HG03060 (cell line): ENCODE measurements around the gene TMIGD2.
"Not testable (repeated sequence)": the region's sequence is repeated elsewhere in the genome, so short reads cannot be mapped to it uniquely, and the experiment has no call there.

Experiments used
- ATAC-seq: cut with Tn5 transposase; IDR thresholded peaks from one replicate; pipeline ENCODE4 v1.9.1; 2021; ENCODE audit warnings: low read depth, moderate number of reproducible peaks; ENCODE audit not compliant: unreplicated experiment

TMIGD2 gene

DNA sequence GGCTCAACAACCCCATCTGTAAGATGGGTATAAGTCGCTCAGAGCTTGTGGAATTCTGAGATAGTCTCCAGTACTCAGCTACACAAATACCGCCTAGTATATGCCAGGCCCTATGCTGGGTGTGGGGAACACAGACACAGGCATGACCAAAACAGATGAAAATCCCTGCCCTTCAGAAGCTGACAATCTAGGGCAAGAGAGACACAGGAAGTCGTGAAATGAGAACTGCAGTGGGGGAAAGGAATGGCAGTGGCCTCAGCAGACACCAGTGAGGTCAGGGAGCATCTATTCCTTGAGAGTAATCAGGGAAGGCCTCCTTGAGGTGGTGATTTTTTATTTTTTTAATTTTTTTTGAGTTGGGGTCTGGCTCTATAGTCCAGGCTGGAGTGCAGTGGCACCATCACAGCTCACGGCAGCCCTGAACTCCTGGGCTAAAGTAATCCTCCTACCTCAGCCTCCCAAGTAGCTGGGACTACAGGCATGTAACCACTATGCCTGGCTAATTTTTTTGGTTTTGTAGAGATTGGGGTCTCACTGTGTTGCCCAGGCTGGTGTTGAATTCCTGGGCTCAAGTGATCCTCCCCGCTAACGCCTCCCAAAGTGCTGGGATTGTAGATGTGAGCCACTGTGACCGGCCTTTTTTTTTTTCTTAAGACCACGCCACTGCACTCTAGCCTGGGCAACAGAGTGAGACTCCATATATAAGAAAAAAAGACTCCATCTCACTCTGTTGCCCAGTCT is 3.2 kb downstream of the TMIGD2 start:
- no peak for ATAC-seq

GRCh38 chr19:4297901-4298809 is 4.0 kb downstream of the TMIGD2 start:
- ATAC-seq = no peak

GRCh38 chr19:4295972-4296771 is 6.0 kb downstream of the TMIGD2 start:
- ATAC-seq = no peak

GRCh38 chr19:4294389-4294788 is 7.8 kb downstream of the TMIGD2 start:
- no peak for ATAC-seq

GRCh38 chr19:4292515-4292914 is 9.7 kb downstream of the TMIGD2 start:
- ATAC-seq = no peak

GRCh38 chr19:4291184-4291732 is 10.9 kb downstream of the TMIGD2 start:
- no peak for ATAC-seq

GRCh38 chr19:4288091-4288777 is 14.0 kb downstream of the TMIGD2 start:
- no peak for ATAC-seq

DNA sequence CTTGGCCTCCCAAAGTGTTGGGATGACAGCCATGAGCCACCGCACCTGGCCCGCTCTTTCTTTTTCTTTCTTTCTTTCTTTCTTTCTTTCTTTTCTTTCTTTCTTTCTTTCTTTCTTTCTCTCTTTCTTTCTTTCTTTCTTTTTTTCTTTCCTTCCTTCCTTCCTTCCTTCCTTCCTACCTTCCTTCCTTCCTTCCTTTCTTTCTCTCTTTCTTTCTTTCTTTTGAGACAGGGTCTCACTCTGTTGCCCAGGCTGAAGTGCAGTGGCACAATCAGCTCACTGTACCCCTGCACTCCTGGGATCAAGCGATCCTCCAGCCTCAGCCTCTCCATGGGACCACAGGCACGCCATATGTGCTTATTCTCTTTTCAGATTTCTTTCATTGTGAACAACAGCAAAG is 16.0 kb downstream of the TMIGD2 start:
- not testable (repeated sequence) for ATAC-seq

DNA sequence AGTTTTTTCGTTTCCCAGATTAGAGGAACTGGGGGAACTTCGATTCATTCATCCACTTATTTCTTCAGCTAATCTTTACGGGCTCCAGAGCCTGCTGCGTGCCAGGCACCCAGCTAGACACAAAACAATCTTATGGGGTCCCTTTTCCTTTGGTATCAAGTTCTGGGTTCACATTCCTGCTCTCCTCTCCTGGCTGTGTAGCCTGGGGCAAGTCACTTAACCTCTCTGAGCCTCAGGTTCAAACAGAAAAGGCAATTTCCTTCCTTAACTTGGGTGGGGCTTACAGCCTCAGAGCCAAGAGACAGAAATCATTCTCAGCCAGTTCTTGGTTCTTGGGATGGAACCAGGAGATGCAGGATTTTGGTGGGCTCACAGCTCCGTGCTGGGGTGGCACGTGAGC is 17.2 kb downstream of the TMIGD2 start:
- ATAC-seq = no peak

GRCh38 chr19:4284176-4284958 is 17.8 kb downstream of the TMIGD2 start:
- no peak for ATAC-seq

GRCh38 chr19:4279530-4280422 is 22.4 kb downstream of the TMIGD2 start:
- no peak for ATAC-seq

DNA sequence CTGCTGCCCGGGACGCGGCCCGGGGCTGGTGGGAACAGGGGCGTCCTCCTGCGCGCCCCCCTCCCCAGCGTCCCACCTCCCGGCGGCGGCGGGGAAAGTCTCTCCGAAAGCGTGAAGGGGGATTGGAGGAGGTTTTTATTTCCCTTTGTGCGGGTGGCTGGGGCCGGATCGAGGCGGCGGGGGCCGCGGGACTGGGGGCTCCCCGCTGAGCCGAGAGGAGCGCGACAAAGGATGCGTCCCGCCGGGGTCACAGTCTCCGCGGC is 23.0 kb downstream of the TMIGD2 start:
- no peak for ATAC-seq

DNA sequence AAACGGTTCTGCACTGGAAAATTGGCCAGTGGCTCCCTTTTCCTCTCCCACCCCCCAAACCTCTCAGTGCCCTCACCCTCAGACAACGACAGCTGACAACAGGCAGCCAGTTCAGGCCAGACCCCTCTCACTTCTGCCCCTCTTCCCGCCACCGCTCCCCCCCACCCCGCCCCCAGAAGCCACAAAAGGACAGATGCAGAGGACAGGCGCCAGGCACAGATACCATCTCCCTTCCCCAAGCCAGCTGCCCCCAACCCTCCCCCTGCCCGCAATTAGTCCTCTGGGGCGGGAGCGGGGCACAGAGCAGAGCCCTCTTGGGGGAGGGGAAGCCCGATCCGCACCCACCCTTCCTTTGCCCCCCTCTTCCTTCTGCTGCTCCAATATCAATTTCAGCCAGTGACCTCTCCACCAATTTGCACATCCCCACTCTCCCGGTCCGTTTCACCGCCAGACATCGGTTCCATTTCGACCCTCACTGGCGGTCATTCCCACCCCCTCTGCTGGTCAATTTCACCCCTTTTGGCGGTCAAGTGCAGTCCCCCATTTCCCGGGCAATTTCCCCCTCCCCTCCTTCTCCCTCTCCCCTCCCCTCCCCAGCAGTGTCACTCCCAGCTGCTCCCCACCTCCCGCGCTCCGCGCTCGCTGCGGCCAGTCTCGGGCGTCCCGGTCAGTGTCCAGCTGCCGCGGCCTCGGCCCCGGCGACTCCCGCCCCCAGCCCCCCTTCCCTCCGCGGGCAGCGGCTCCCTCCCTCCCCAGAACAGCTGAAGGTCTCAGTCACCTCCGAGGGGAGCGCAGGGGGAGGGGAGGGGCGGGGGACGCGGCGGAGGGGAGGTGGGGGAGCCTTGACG is 23.5 kb downstream of the TMIGD2 start, which contains the start of gene SHD:
Gene SHD, plus strand, starts transcription at position 848 of the 848 bp plus-strand sequence. CDS start 798 bp downstream, outside the sequence.
- ATAC-seq = no peak

DNA sequence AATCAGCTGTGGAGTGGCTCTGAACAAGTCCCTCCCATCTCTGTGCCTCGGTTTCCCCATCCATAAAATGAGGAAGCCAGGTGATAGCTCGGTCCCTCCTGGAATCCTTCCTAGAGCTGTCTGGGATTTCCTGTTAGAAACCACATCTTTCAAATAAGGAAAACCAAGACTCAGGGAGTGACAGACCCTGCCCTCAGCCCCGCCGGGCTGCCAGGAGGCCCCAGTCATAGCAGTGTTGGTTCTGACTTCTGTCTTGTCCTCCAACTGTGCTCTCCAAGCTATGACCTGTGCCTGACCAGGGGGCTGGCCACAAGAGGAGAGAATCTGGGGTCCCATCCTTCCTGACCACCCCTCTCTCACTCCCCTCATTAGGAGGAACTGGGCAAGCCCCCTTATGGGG is 24.2 kb downstream of the TMIGD2 start:
- ATAC-seq = no peak

DNA sequence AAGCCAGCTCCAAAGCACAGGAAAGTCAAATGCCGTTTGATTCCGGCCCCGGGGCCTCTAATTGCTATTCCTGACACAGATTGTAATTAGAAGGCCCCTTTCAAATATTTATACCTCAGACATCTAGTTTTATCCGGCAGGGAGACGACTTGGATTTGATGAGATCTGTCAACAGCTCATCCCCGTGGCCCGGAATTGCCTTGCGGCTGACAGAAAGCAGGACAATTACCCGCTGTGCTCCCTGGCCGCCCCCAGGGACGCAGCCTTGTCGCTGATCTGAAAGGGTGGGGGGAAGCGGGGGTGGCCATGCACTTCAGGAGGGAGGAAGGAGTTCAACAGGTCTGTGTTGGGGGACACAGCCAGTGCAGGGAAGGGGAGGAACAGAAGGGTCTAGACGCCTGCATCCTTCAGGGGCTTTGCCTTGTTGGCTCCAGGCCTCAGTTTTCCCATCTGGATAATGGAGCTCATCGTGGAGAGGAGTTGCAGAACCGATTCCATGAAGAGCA is 24.9 kb downstream of the TMIGD2 start:
- no peak for ATAC-seq

DNA sequence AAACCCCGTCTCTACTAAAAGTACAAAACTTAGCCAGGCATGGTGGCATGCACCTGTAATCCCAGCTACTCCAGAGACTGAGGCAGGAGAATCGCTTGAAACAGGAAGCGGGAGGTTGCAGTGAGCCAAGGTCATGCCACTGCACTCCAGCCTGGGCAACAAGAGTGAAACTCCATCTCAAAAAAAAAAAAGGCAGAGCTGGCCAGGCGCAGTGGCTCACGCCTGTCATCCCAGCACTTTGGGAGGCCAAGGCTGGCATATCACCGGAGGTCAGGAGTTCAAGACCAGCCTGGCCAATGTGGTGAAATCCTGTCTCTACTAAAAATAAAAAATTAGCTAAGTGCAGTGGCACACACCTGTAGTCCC is 27.9 kb downstream of the TMIGD2 start:
- ATAC-seq = not testable (repeated sequence)

GRCh38 chr19:4272894-4273293 is 29.3 kb downstream of the TMIGD2 start:
- ATAC-seq = no peak
